Fibroblast of the aortic adventitia (primary cell): ENCODE results near the gene CCL5. TPM values are rescaled to one million over a fixed set of nuclear protein-coding genes. Genes with fewer than 3 reads are reported as not detected.

Source experiments
- DNase-seq: peaks from one replicate; pipeline ENCODE4 v3.0.0-alpha.2; 2010; ENCODE audit warnings: low read depth
- H3K4me3 ChIP-seq: 2 replicates; pipeline ENCODE4 v1.5.1; 2011; ENCODE audit warnings: low read depth, mild to moderate bottlenecking, control low read depth, low read length, moderate library complexity
- CTCF ChIP-seq: IDR thresholded peaks from 2 replicates; pipeline ENCODE4 v1.5.1; 2011; ENCODE audit warnings: mild to moderate bottlenecking, low read length, control low read depth, inconsistent platforms; ENCODE audit not compliant: insufficient read depth
- total RNA-seq: library from RNA; depleted of rRNA; stranded (reverse); fragments of >200 nt; gene quantifications from 2 replicates; pipeline ENCODE4 v1.2.3, GENCODE V29; 2012; ENCODE audit warnings: low replicate concordance

Gene CCL5
- total RNA-seq, 1 donor: not detected

GRCh38 chr17:35877345-35878029 is 2.7 kb downstream of the CCL5 start:
- no peak overlapping the region for H3K4me3 ChIP-seq
- no peak for DNase-seq
- TF ChIP-seq CTCF: no peak

GRCh38 chr17:35876534-35876933 is 3.6 kb downstream of the CCL5 start:
- no peak overlapping the region for H3K4me3 ChIP-seq
- DNase-seq: no peak
- no peak for TF ChIP-seq CTCF

GRCh38 chr17:35875800-35876139 is 4.4 kb downstream of the CCL5 start:
- DNase-seq: no peak
- no peak overlapping the region for H3K4me3 ChIP-seq
- TF ChIP-seq CTCF: no peak

- no peak for DNase-seq
These were observed 4.9 kb downstream of the CCL5 start for GRCh38 chr17:35875072-35875799.

GRCh38 chr17:35872196-35872980 is 7.8 kb downstream of the CCL5 start:
- TF ChIP-seq CTCF: no peak
- no peak overlapping the region for H3K4me3 ChIP-seq
- no peak for DNase-seq

More at GRCh38 chr17:35875072-35875799, 4.9 kb downstream of the CCL5 start:
- TF ChIP-seq CTCF: no peak
- no peak overlapping the region for H3K4me3 ChIP-seq

GRCh38 chr17:35870906-35871819 is 9.0 kb downstream of the CCL5 start:
- no peak overlapping the region for H3K4me3 ChIP-seq
- no peak for DNase-seq
- TF ChIP-seq CTCF: no peak
